ENCODE data around the gene EFNA5.
"Not testable (repeated sequence)": the region's sequence is repeated elsewhere in the genome, so short reads cannot be mapped to it uniquely, and the experiment has no call there.

EFNA5 gene

GRCh38 chr5:107352576-107352975 is 318.2 kb downstream of the EFNA5 start:
- TF ChIP-seq, protein P1, sequence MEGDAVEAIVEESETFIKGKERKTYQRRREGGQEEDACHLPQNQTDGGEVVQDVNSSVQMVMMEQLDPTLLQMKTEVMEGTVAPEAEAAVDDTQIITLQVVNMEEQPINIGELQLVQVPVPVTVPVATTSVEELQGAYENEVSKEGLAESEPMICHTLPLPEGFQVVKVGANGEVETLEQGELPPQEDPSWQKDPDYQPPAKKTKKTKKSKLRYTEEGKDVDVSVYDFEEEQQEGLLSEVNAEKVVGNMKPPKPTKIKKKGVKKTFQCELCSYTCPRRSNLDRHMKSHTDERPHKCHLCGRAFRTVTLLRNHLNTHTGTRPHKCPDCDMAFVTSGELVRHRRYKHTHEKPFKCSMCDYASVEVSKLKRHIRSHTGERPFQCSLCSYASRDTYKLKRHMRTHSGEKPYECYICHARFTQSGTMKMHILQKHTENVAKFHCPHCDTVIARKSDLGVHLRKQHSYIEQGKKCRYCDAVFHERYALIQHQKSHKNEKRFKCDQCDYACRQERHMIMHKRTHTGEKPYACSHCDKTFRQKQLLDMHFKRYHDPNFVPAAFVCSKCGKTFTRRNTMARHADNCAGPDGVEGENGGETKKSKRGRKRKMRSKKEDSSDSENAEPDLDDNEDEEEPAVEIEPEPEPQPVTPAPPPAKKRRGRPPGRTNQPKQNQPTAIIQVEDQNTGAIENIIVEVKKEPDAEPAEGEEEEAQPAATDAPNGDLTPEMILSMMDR (IDR thresholded peaks at IDR 0.05; ENCODE audit: borderline replicate concordance, insufficient read depth, low read depth, low read length): no peak
- H3K4me3 ChIP-seq (ENCODE audit: low read depth, low read length): no peak overlapping the region

- not testable (repeated sequence) for H3K4me3 ChIP-seq (ENCODE audit: low read depth, low read length)
These were observed 324.2 kb downstream of the EFNA5 start for GRCh38 chr5:107346580-107346979.

DNA sequence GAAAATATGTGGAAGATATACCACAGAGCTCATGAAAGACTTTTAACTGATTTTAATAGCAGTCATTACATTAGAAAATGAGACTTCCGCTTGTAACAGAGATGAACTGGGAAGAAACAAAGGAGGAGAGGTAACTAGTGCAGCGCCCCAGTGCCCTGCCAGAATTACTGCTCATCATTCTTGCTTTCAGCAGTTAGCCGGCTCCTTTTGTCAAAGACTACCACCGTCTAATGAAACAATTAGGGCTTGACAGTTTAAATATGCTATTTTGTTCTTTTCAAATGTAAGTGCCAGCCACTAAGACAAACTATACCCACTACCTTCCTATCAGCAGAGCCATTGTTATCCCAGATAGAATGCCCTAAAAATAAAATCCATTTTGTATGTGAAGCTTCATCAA is 328.4 kb downstream of the EFNA5 start:
- H3K4me3 ChIP-seq (ENCODE audit: low read depth, low read length): no peak overlapping the region
- TF ChIP-seq, protein P1 (IDR thresholded peaks at IDR 0.05; ENCODE audit: borderline replicate concordance, insufficient read depth, low read depth, low read length): no peak

DNA sequence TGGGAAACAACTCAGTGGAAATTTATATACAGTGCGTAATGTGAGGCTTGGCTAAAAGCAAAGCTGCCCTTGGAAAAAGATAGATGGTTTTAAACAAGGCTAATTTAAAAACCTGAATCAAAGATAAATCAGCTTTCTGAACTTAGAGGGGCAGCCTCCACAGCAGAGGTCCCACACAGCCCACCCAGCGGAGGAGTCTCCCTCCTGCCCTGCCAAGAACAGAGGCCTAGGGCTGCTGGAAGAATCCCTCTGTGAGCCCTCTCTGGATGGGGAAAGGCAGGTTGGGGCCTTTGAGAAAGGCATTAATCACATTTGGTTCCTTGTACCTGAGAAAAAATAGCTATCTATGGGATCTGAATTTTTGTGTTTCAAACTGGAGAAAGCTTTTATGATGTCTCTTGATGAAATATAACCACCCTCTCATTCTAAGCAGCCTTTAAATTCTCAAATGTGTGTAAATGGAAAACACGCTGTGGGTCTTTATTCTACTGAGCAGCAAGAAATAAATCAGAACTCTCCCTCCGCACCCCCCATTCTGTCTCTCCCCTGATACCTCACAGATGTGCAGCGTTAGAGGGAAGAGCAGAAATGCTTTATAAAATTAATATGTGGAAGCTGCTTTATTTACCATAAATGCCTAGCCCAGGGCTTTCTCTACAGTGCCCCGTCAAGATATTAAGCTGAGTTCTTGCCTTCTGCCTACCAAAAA is 329.2 kb downstream of the EFNA5 start:
- H3K4me3 ChIP-seq (ENCODE audit: low read depth, low read length): no peak overlapping the region
- TF ChIP-seq, protein P1 (IDR thresholded peaks at IDR 0.05; ENCODE audit: borderline replicate concordance, insufficient read depth, low read depth, low read length): no peak

DNA sequence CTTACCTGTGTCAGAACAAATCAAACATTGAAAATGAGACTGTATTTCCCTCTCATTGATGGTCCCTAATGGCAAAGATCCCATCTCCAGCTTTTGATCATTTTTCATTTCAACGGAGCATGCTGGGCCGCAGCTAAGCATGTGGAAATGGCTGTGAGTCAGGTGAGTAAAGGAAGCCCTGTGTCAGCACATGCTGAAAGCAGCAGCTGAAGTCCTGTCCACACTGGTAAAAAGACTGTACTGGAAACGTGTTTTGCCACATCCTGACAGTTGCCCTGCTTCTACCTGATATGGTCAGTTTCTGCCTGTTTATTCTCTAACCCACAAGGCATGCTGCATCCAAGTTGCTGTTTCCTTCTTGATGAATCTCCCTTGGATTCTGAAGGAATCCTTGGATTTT is 330.1 kb downstream of the EFNA5 start:
- H3K4me3 ChIP-seq (ENCODE audit: low read depth, low read length): no peak overlapping the region
- TF ChIP-seq, protein P1 (IDR thresholded peaks at IDR 0.05; ENCODE audit: borderline replicate concordance, insufficient read depth, low read depth, low read length): no peak

DNA sequence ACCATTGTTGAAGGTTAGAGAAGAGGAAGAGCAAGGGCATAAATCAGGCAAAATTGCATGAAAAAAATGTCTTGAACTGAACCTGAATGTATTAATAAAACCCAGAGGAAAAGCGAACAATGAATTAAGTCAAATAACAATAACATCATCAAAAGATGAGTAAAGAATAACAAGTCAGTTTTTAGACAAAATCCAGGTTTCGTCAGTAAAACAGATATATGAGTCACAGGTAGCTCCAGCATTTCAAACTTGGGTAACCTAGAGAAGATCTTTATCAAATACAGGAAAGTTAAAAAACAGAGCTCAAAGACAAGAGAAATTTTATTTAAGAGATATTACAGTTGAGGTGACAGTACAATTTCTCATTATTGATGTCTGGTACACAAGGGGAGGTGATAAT is 332.4 kb downstream of the EFNA5 start:
- no peak overlapping the region for H3K4me3 ChIP-seq (ENCODE audit: low read depth, low read length)
- TF ChIP-seq, protein P1 (IDR thresholded peaks at IDR 0.05; ENCODE audit: borderline replicate concordance, insufficient read depth, low read depth, low read length): no peak

GRCh38 chr5:107337281-107337680 is 333.5 kb downstream of the EFNA5 start:
- TF ChIP-seq, protein P1 (IDR thresholded peaks at IDR 0.05; ENCODE audit: borderline replicate concordance, insufficient read depth, low read depth, low read length): no peak
- H3K4me3 ChIP-seq (ENCODE audit: low read depth, low read length): no peak overlapping the region
